HepG2 (cell line): Measurements from ENCODE around the gene NAPG. TPM values are rescaled to one million over a fixed set of nuclear protein-coding genes. Genes with fewer than 3 reads are reported as not detected.

Experiments
- ARID5B ChIP-seq: IDR thresholded peaks from 2 replicates; pipeline ENCODE4 v1.4.0; 2020; ENCODE audit warnings: mild to moderate bottlenecking, missing genetic modification reagents
- CENPX ChIP-seq: sonication (generic); formaldehyde crosslinking; IDR thresholded peaks from 2 replicates; pipeline ENCODE4 v1.9.0; 2021; ENCODE audit warnings: mild to moderate bottlenecking, missing genetic modification reagents, moderate library complexity
- CTCF ChIP-seq: sonication (generic); formaldehyde crosslinking; IDR thresholded peaks from 2 replicates; pipeline ENCODE4 v1.5.0; 2020; ENCODE audit warnings: mild to moderate bottlenecking, missing genetic modification reagents, moderate library complexity
- GPBP1L1 ChIP-seq: sonication (generic); formaldehyde crosslinking; IDR thresholded peaks from 2 replicates; pipeline ENCODE4 v1.5.0; 2020; ENCODE audit warnings: mild to moderate bottlenecking, missing genetic modification reagents
- HMG20A ChIP-seq: IDR thresholded peaks from 2 replicates; pipeline ENCODE4 v1.6.1; 2016; ENCODE audit warnings: borderline replicate concordance
- MLX ChIP-seq: IDR thresholded peaks from 2 replicates; pipeline ENCODE4 v1.6.1; 2016
- NR2F6 ChIP-seq, 2 experiments: IDR thresholded peaks; 2 replicates each; pipeline ENCODE4 v1.6.1; 2016; ENCODE audit warnings: antibody characterized with exemption in 1 of 2, mild to moderate bottlenecking in 1 of 2
- RARA ChIP-seq: IDR thresholded peaks from 2 replicates; pipeline ENCODE4 v1.6.1; 2016; ENCODE audit warnings: missing genetic modification reagents, missing compliant biosample characterization
- RFX5 ChIP-seq: IDR thresholded peaks from 2 replicates; pipeline ENCODE4 v1.6.1; 2011; ENCODE audit warnings: low read depth, low read length, improper control_type of control experiment
- SMC3 ChIP-seq: IDR thresholded peaks from 2 replicates; pipeline ENCODE4 v1.6.1; 2011; ENCODE audit warnings: low read length, improper control_type of control experiment
- STAG1 ChIP-seq: sonication (generic); formaldehyde crosslinking; IDR thresholded peaks from 2 replicates; pipeline ENCODE4 v1.4.0; 2020; ENCODE audit warnings: missing genetic modification reagents
- ZIK1 ChIP-seq: sonication (generic); formaldehyde crosslinking; IDR thresholded peaks from 2 replicates; pipeline ENCODE4 v1.5.0; 2020; ENCODE audit warnings: mild to moderate bottlenecking, low read depth, missing genetic modification reagents, borderline replicate concordance
- ZNF510 ChIP-seq: sonication (generic); formaldehyde crosslinking; IDR thresholded peaks from 2 replicates; pipeline ENCODE4 v1.4.0; 2020; ENCODE audit warnings: low read depth, mild to moderate bottlenecking, missing genetic modification reagents
- ZNF564 ChIP-seq: sonication (generic); formaldehyde crosslinking; IDR thresholded peaks from 2 replicates; pipeline ENCODE4 v1.8.1; 2023; ENCODE audit warnings: mild to moderate bottlenecking, missing genetic modification reagents
- ZNF576 ChIP-seq: sonication (generic); formaldehyde crosslinking; IDR thresholded peaks from 2 replicates; pipeline ENCODE4 v1.4.0; 2020; ENCODE audit warnings: mild to moderate bottlenecking, missing genetic modification reagents
- polyA plus RNA-seq, 8 experiments: library from polyadenylated mRNA; depleted of rRNA in 3 of 8; stranded (reverse) in 7 of 8; unstranded in 1 of 8; fragments of >200 nt; fragmentation: Illumina TruSeq in 4 of 8; extraction: Trizol in 4 of 8; gene quantifications; 2 replicates each; pipeline versions ENCODE4 v1.2.1 to v1.2.3, GENCODE V29; 2011 to 2016; ENCODE audit warnings: low read depth in 4 of 8, missing spikeins in 1 of 8, mixed read lengths in 1 of 8; ENCODE audit not compliant: insufficient read depth in 1 of 8
- total RNA-seq, 5 experiments: library from RNA; depleted of rRNA; stranded (reverse); fragments of >200 nt; fragmentation: Illumina TruSeq; extraction: Trizol; gene quantifications; 2 replicates each; pipeline ENCODE4 v1.2.3, GENCODE V29; 2016; ENCODE audit warnings: low read depth in 1 of 5

NAPG gene
- total and polyA plus RNA-seq, 2 of the 13 experiments (the other 11 are each of a cell fraction or from before 2014, with no cell fraction given) = 19.8 to 34.4 TPM

- TF ChIP-seq CTCF (CRISPR knock-in tag) = peak; percentile 70
- no peak for TF ChIP-seq CENPX (CRISPR knock-in tag)
- peak; percentile 15; the same call in 1 of the 2 replicates for TF ChIP-seq ARID5B
- no peak for TF ChIP-seq ZNF510 (CRISPR knock-in tag)
- TF ChIP-seq HMG20A = 0 out of 2 replicates have a peak, but pooled peaks have one; percentile 17
- TF ChIP-seq ZNF576 (CRISPR knock-in tag) = no peak
- TF ChIP-seq RARA = peak; percentile 81
- TF ChIP-seq MLX = 0 out of 2 replicates have a peak, but pooled peaks have one; percentile 29
- TF ChIP-seq STAG1 (CRISPR knock-in tag) = peak; percentile 57
- TF ChIP-seq ZIK1 (CRISPR knock-in tag) = no peak
- no peak for TF ChIP-seq RFX5
- no peak for TF ChIP-seq ZNF564
- peak; percentile 12; the same call in 1 of the 2 replicates for TF ChIP-seq SMC3
- no peak for TF ChIP-seq NR2F6 (IDR thresholded peaks at IDR 0.05)
- TF ChIP-seq NR2F6 (CRISPR knock-in tag; IDR thresholded peaks at IDR 0.05) = peak; percentile 35; the same call in 1 of the 2 replicates
- TF ChIP-seq GPBP1L1 = no peak
These were observed 7.1 kb upstream of the NAPG start (continued) for GRCh38 chr18:10518595-10519255.
